H1 (cell line): ENCODE data around the gene NMB. TPM values are rescaled to one million over a fixed set of nuclear protein-coding genes. Genes with fewer than 3 reads are reported as not detected.
A peak's percentile ranks its signal among the peaks of the same experiment; 100 is the strongest.

Experiments
- ATF2 ChIP-seq: IDR thresholded peaks from 2 replicates; pipeline ENCODE4 v1.6.1; 2012; ENCODE audit warnings: low read length, inconsistent platforms
- BCL11A ChIP-seq, 2 experiments: IDR thresholded peaks; one replicate each; pipeline ENCODE4 v1.6.1; 2011; ENCODE audit warnings: low read depth in 2 of 2, low read length in 2 of 2, mild to moderate bottlenecking in 2 of 2
- CHD1 ChIP-seq: IDR thresholded peaks from 2 replicates; pipeline ENCODE4 v1.6.1; 2012; ENCODE audit warnings: low read depth, low read length, improper control_type of control experiment
- CTBP2 ChIP-seq: IDR thresholded peaks from 2 replicates; pipeline ENCODE4 v1.7.0; 2011; ENCODE audit warnings: borderline replicate concordance, mild to moderate bottlenecking, moderate library complexity, mixed read lengths, low read length; ENCODE audit not compliant: insufficient read depth, insufficient read length
- JUN ChIP-seq: IDR thresholded peaks from 2 replicates; pipeline ENCODE4 v1.6.1; 2011; ENCODE audit warnings: low read depth, mild to moderate bottlenecking, improper control_type of control experiment, low read length
- KDM4A ChIP-seq: IDR thresholded peaks from one replicate; pipeline ENCODE4 v1.7.1; 2012; ENCODE audit warnings: low read depth, mild to moderate bottlenecking, moderate library complexity, low read length, inconsistent platforms; ENCODE audit not compliant: severe bottlenecking
- SIN3A ChIP-seq, 2 experiments: IDR thresholded peaks in 1 of 2; conservative IDR thresholded peaks in 1 of 2; 2 replicates each; pipeline ENCODE4 v1.6.1; 2011 to 2012; ENCODE audit warnings: low read length in 2 of 2, improper control_type of control experiment in 1 of 2, low read depth in 1 of 2, mild to moderate bottlenecking in 1 of 2
- SP1 ChIP-seq: IDR thresholded peaks from 2 replicates; pipeline ENCODE4 v1.6.1; 2011; ENCODE audit warnings: low read depth, low read length
- SP4 ChIP-seq: IDR thresholded peaks from 2 replicates; pipeline ENCODE4 v1.6.1; 2012; ENCODE audit warnings: low read length, inconsistent platforms
- SRF ChIP-seq: IDR thresholded peaks from 2 replicates; pipeline ENCODE4 v1.6.1; 2011; ENCODE audit warnings: mild to moderate bottlenecking, low read depth, low read length, moderate library complexity
- TBP ChIP-seq: IDR thresholded peaks from 2 replicates; pipeline ENCODE4 v1.6.1; 2011; ENCODE audit warnings: low read depth, low read length, improper control_type of control experiment
- ZNF274 ChIP-seq: IDR thresholded peaks from 2 replicates; pipeline ENCODE4 v1.7.0; 2012; ENCODE audit warnings: low read length, borderline replicate concordance; ENCODE audit errors: extremely low read depth
- polyA plus RNA-seq, 7 experiments: library from polyadenylated mRNA; depleted of rRNA in 3 of 7; stranded (reverse) in 5 of 7; unstranded in 2 of 7; fragments of >200 nt in 5 of 7; fragments of 200-250 nt in 2 of 7; gene quantifications; 1 replicate in 5 of 7; 2 replicates in 1 of 7; 4 replicates in 1 of 7; pipeline versions ENCODE4 v1.2.1 to v1.2.3, GENCODE V29; 2011 to 2013; ENCODE audit warnings: missing spikeins in 2 of 7, mixed read lengths in 2 of 7
- total RNA-seq: library from RNA; stranded (reverse); fragmentation: NEBNext Ultra II Directional; extraction: Animal tissue kit (Norgen Biotek cat#: 25700); gene quantifications from 2 replicates; pipeline ENCODE4 v1.2.1, GENCODE V29; 2021

NMB gene
- total and polyA plus RNA-seq, 2 of the 8 experiments (the other 6 are each of a cell fraction or from before 2014, with no cell fraction given): 9.3 to 13.6 TPM

- TF ChIP-seq BCL11A (IDR thresholded peaks at IDR 0.05; ENCODE audit: low read depth in 2 of 2, low read length in 2 of 2) (no peak), ATF2 (no peak), KDM4A (no peak), TBP (0 out of 2 replicates have a peak, but pooled peaks have one; percentile 37), CHD1 (no peak), JUN (no peak), SRF (peak; percentile 3; the same call in 1 of the 2 replicates), SIN3A (conservative IDR thresholded peaks at IDR 0.05 in 1 of 2, IDR thresholded peaks at IDR 0.05 in 1 of 2; ENCODE audit: low read depth in 1 of 2, low read length in 2 of 2) (peak; percentile 24 to 74; a peak in 3 of 4 replicates), SP4 (no peak), ZNF274 (no peak), SP1 (peak; percentile 37; the same call in 1 of the 2 replicates), CTBP2 (peak; percentile 70)
Measured at GRCh38 chr15:84654689-84655453, 3.1 kb downstream of the NMB start (continued).
